ENCODE results near the gene RGS6. TPM values are rescaled to one million over a fixed set of nuclear protein-coding genes. Genes with fewer than 3 reads are reported as not detected.

Gene RGS6
- polyA plus RNA-seq, 3 donors: not detected

DNA sequence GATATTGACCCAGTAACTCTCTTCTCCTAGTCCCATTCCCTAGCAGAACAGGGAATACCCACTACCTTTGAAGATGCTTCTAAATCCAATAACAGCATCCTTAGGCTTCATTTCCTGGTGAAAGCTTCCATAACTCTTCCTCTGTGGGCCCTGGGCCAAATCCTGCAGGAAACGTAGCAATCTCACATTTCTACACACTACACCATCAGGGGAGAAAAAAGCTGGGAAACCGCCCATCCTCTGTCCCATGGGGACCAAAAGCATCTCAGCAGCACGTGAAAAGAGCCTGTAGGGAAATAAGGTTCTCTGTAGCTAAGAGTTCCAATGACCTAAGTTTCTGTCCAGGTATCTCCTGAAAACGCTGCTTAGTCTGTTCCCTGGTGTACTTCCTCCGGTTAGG is 621.4 kb downstream of the RGS6 start:
- Histone ChIP-seq H3K79me2 (ENCODE audit: insufficient read depth, low read length) (no peaks in the 10 kb centered on the region), H3K4me2 (replicated peaks; ENCODE audit: extremely low read depth, low read length, poor library complexity, severe bottlenecking) (no peak overlapping the region), H3K27ac (ENCODE audit: low read depth in 1 of 2, low read length in 2 of 2) (no peak overlapping the region), H3K4me1 (ENCODE audit: control insufficient read depth in 1 of 2, insufficient read depth in 2 of 2, low read length in 2 of 2) (peaks cover 10 to 16% of the 10 kb centered on the region in 2 donors), H3K27me3 (ENCODE audit: control insufficient read depth in 2 of 2, insufficient read depth in 2 of 2, low read length in 2 of 2) (peaks cover 4 to 15% of the 10 kb centered on the region in 2 donors), H3K4me3 (replicated peaks in 1 of 3; ENCODE audit: low read depth in 2 of 3, low read length in 3 of 3) (no peak overlapping the region), H2AFZ (ENCODE audit: insufficient read depth, low read depth, low read length, poor library complexity, severe bottlenecking) (no peak overlapping the region), H4K20me1 (ENCODE audit: insufficient read depth, low read length) (no peaks in the 10 kb centered on the region), H3K9me3 (replicated peaks in 1 of 2; ENCODE audit: control insufficient read depth in 1 of 2, insufficient read depth in 1 of 2, low read length in 2 of 2) (no peaks in the 10 kb centered on the region), H3K9ac (ENCODE audit: insufficient read depth, low read length, poor library complexity, severe bottlenecking) (no peak overlapping the region), H3K36me3 (replicated peaks in 1 of 2; ENCODE audit: control insufficient read depth in 1 of 2, insufficient read depth in 2 of 2, low read length in 2 of 2) (no peaks in the 10 kb centered on the region)
- Mint-ChIP-seq H3K36me3 (no peaks in the 10 kb centered on the region), H3K9me3 (no peaks in the 10 kb centered on the region), H3K4me3 (no peak overlapping the region), H3K4me1 (peaks cover 5% of the 10 kb centered on the region), H3K27me3 (ENCODE audit: low read depth in 3 of 3) (peaks cover 22 to 41% (median 30%) of the 10 kb centered on the region in 3 donors), H3K27ac (no peak overlapping the region)
- intact Hi-C loops (cut with micrococcal nuclease): no loop called here
- 83% methylated on average over 3 of the region's 5 CpGs for WGBS (ENCODE audit: insufficient coverage)
- DNase-seq: no peak
- TF ChIP-seq, protein P1, sequence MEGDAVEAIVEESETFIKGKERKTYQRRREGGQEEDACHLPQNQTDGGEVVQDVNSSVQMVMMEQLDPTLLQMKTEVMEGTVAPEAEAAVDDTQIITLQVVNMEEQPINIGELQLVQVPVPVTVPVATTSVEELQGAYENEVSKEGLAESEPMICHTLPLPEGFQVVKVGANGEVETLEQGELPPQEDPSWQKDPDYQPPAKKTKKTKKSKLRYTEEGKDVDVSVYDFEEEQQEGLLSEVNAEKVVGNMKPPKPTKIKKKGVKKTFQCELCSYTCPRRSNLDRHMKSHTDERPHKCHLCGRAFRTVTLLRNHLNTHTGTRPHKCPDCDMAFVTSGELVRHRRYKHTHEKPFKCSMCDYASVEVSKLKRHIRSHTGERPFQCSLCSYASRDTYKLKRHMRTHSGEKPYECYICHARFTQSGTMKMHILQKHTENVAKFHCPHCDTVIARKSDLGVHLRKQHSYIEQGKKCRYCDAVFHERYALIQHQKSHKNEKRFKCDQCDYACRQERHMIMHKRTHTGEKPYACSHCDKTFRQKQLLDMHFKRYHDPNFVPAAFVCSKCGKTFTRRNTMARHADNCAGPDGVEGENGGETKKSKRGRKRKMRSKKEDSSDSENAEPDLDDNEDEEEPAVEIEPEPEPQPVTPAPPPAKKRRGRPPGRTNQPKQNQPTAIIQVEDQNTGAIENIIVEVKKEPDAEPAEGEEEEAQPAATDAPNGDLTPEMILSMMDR (IDR thresholded peaks at IDR 0.05): no peak

DNA sequence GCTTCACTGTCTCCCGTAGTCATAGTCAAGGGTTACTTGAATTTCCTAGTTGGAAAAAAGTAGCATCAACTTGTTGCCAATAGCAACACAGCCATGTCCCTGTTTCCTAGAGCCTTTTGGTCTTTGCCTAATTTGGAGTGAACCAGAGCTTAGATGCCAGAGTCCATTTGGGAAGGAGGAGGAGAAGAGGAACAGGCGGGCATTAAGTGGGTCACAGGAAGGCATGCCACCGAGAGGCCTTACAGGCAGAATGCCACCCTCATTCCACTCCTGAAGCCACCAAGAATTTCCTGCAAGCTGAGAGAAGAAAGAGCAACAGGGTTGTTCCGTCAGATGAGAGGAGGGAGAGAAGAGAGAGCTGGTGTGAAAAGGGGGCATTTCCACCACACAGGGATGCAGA is 622.2 kb downstream of the RGS6 start:
- H3K36me3 ChIP-seq (replicated peaks in 1 of 2; ENCODE audit: control insufficient read depth in 1 of 2, insufficient read depth in 2 of 2, low read length in 2 of 2): no peaks in the 10 kb centered on the region
- no peak overlapping the region for H2AFZ ChIP-seq (ENCODE audit: insufficient read depth, low read depth, low read length, poor library complexity, severe bottlenecking)
- DNase-seq: no peak
- Mint-ChIP-seq H3K27ac (no peak overlapping the region), H3K9me3 (no peaks in the 10 kb centered on the region), H3K36me3 (no peaks in the 10 kb centered on the region), H3K4me3 (no peak overlapping the region), H3K4me1 (no peaks in the 10 kb centered on the region), H3K27me3 (ENCODE audit: low read depth in 3 of 3) (peaks cover 24 to 45% (median 33%) of the 10 kb centered on the region in 3 donors)
- peaks cover 5 to 9% of the 10 kb centered on the region in 2 donors for H3K4me1 ChIP-seq (ENCODE audit: control insufficient read depth in 1 of 2, insufficient read depth in 2 of 2, low read length in 2 of 2)
- H3K4me3 ChIP-seq (replicated peaks in 1 of 3; ENCODE audit: low read depth in 2 of 3, low read length in 3 of 3): no peak overlapping the region
- no peak overlapping the region for H3K9ac ChIP-seq (ENCODE audit: insufficient read depth, low read length, poor library complexity, severe bottlenecking)
- H4K20me1 ChIP-seq (ENCODE audit: insufficient read depth, low read length): no peaks in the 10 kb centered on the region
- TF ChIP-seq, protein P1 (IDR thresholded peaks at IDR 0.05): no peak
- no peaks in the 10 kb centered on the region for H3K79me2 ChIP-seq (ENCODE audit: insufficient read depth, low read length)
- no peak overlapping the region for H3K27ac ChIP-seq (ENCODE audit: low read depth in 1 of 2, low read length in 2 of 2)
- intact Hi-C loops (cut with micrococcal nuclease): no loop called here
- WGBS (ENCODE audit: insufficient coverage): no CpG with 5 or more reads among the region's 4 CpGs
- peaks cover 4 to 23% of the 10 kb centered on the region in 2 donors for H3K27me3 ChIP-seq (ENCODE audit: control insufficient read depth in 2 of 2, insufficient read depth in 2 of 2, low read length in 2 of 2)
- H3K4me2 ChIP-seq (replicated peaks; ENCODE audit: extremely low read depth, low read length, poor library complexity, severe bottlenecking): no peak overlapping the region
- no peaks in the 10 kb centered on the region for H3K9me3 ChIP-seq (replicated peaks in 1 of 2; ENCODE audit: control insufficient read depth in 1 of 2, insufficient read depth in 1 of 2, low read length in 2 of 2)
